PC-9 (cell line): ENCODE results near the gene METTL16.

Source experiments
- EZH2 ChIP-seq: fragments of 200-600 bp; sonication (generic); IDR thresholded peaks from 2 replicates; pipeline ENCODE4 v1.8.0; 2017; ENCODE audit warnings: antibody characterized with exemption, low read depth
- TF ChIP-seq, protein P1 (sequence below): fragments of 200-600 bp; sonication (generic); conservative IDR thresholded peaks from 2 replicates; pipeline ENCODE4 v1.6.1; 2017; ENCODE audit warnings: mixed run types, antibody characterized with exemption, mild to moderate bottlenecking, moderate library complexity

DNA sequence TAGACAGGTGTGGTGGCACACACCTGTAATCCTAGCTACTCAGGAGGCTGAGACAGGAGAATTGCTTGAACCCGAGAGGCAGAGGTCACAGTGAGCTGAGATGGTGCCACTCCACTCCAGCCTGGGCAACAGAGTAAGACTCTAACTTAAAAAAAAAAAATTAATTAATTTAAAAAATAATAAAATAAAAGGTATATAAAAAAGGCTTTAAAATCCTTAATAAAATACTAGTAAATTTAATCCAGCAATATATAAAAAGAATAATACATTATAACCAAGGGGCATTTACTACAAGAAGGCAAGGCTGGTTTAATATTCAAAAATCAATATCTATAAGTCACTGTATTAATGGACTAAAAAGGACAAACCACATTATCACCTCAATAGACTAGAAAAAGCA, 66.0 kb downstream of the METTL16 start:
- TF ChIP-seq, protein P1, sequence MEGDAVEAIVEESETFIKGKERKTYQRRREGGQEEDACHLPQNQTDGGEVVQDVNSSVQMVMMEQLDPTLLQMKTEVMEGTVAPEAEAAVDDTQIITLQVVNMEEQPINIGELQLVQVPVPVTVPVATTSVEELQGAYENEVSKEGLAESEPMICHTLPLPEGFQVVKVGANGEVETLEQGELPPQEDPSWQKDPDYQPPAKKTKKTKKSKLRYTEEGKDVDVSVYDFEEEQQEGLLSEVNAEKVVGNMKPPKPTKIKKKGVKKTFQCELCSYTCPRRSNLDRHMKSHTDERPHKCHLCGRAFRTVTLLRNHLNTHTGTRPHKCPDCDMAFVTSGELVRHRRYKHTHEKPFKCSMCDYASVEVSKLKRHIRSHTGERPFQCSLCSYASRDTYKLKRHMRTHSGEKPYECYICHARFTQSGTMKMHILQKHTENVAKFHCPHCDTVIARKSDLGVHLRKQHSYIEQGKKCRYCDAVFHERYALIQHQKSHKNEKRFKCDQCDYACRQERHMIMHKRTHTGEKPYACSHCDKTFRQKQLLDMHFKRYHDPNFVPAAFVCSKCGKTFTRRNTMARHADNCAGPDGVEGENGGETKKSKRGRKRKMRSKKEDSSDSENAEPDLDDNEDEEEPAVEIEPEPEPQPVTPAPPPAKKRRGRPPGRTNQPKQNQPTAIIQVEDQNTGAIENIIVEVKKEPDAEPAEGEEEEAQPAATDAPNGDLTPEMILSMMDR, result no peak
- TF ChIP-seq EZH2, result no peak
